ENCODE data around the gene CRBN. TPM values are rescaled to one million over a fixed set of nuclear protein-coding genes. Genes with fewer than 3 reads are reported as not detected.

The CRBN gene
- total and polyA plus RNA-seq, 9 of the 15 experiments (the other 6 are each of a cell fraction or from before 2014, with no cell fraction given), result 40.8 to 331 (median 57.4) TPM

GRCh38 chr3:3196148-3196861, 16.8 kb upstream of the CRBN start (continued):
- TF ChIP-seq ZNF347 (CRISPR knock-in tag; IDR thresholded peaks at IDR 0.05; ENCODE audit: low read depth), result no peak
- TF ChIP-seq TAF7 (tag; IDR thresholded peaks at IDR 0.05), result no peak
- TF ChIP-seq TRIM28 (IDR thresholded peaks at IDR 0.05), result no peak
- no peak for TF ChIP-seq ZNF717 (CRISPR knock-in tag; IDR thresholded peaks at IDR 0.05)
- no peak for TF ChIP-seq ZSCAN32 (CRISPR knock-in tag; IDR thresholded peaks at IDR 0.05)
- no peak for TF ChIP-seq EWSR1 (IDR thresholded peaks at IDR 0.05; ENCODE audit: borderline replicate concordance, low read depth, partially characterized antibody)
- TF ChIP-seq NR4A1 (CRISPR knock-in tag; IDR thresholded peaks at IDR 0.05), result no peak
- TF ChIP-seq NR4A1 (tag; IDR thresholded peaks at IDR 0.05), result no peak
- no peak for TF ChIP-seq MEF2A (IDR thresholded peaks at IDR 0.05; ENCODE audit: control insufficient read depth, low read depth, low read length)
- no peak for TF ChIP-seq POLR2B (IDR thresholded peaks at IDR 0.05; ENCODE audit: low read depth, partially characterized antibody)
- TF ChIP-seq NFE2L1 (tag; IDR thresholded peaks at IDR 0.05; ENCODE audit: borderline replicate concordance, low read depth), result no peak
- no peak for TF ChIP-seq E2F8 (IDR thresholded peaks at IDR 0.05; ENCODE audit: low read depth, partially characterized antibody)
- TF ChIP-seq, protein P1, sequence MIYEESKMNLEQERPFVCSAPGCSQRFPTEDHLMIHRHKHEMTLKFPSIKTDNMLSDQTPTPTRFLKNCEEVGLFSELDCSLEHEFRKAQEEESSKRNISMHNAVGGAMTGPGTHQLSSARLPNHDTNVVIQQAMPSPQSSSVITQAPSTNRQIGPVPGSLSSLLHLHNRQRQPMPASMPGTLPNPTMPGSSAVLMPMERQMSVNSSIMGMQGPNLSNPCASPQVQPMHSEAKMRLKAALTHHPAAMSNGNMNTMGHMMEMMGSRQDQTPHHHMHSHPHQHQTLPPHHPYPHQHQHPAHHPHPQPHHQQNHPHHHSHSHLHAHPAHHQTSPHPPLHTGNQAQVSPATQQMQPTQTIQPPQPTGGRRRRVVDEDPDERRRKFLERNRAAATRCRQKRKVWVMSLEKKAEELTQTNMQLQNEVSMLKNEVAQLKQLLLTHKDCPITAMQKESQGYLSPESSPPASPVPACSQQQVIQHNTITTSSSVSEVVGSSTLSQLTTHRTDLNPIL (CRISPR knock-in tag; IDR thresholded peaks at IDR 0.05), result no peak
- TF ChIP-seq ZBTB17 (CRISPR knock-in tag; IDR thresholded peaks at IDR 0.05), result no peak
- no peak for TF ChIP-seq PBX2 (CRISPR knock-in tag; IDR thresholded peaks at IDR 0.05; ENCODE audit: low read depth)
- TF ChIP-seq PBX2 (tag; conservative IDR thresholded peaks at IDR 0.05; ENCODE audit: low read depth), result peak; percentile 7; the same call in 1 of the 2 replicates
- no peak for TF ChIP-seq DDX20 (tag; IDR thresholded peaks at IDR 0.05; ENCODE audit: low read depth)
- TF ChIP-seq ZNF316 (IDR thresholded peaks at IDR 0.05), result peak; percentile 79
- TF ChIP-seq RFX7 (CRISPR knock-in tag; IDR thresholded peaks at IDR 0.05), result no peak
- no peak for TF ChIP-seq CREB3L1 (IDR thresholded peaks at IDR 0.05; ENCODE audit: borderline replicate concordance, low read depth)
- TF ChIP-seq SREBF2 (CRISPR knock-in tag; IDR thresholded peaks at IDR 0.05), result no peak

Measured in K562 (cell line).